H1 (cell line): ENCODE data around the gene NUP210L.
"Not testable (repeated sequence)": the region's sequence is repeated elsewhere in the genome, so short reads cannot be mapped to it uniquely, and the experiment has no call there.

Experiments used
- ATF3 ChIP-seq: IDR thresholded peaks from 2 replicates; pipeline ENCODE4 v1.6.1; 2011; ENCODE audit warnings: low read depth, mild to moderate bottlenecking, low read length; ENCODE audit not compliant: insufficient read depth
- CEBPB ChIP-seq: IDR thresholded peaks from 2 replicates; pipeline ENCODE4 v1.6.1; 2012; ENCODE audit warnings: low read depth, low read length
- CTCF ChIP-seq, 3 experiments: IDR thresholded peaks; 1 replicate in 2 of 3; 2 replicates in 1 of 3; pipeline versions ENCODE4 v1.5.1 to v1.6.1; 2011; ENCODE audit warnings: low read length in 3 of 3, mild to moderate bottlenecking in 3 of 3, inconsistent platforms in 2 of 3, low read depth in 1 of 3, moderate library complexity in 1 of 3; ENCODE audit not compliant: insufficient read depth in 1 of 3; ENCODE audit errors: control extremely low read depth in 1 of 3

DNA sequence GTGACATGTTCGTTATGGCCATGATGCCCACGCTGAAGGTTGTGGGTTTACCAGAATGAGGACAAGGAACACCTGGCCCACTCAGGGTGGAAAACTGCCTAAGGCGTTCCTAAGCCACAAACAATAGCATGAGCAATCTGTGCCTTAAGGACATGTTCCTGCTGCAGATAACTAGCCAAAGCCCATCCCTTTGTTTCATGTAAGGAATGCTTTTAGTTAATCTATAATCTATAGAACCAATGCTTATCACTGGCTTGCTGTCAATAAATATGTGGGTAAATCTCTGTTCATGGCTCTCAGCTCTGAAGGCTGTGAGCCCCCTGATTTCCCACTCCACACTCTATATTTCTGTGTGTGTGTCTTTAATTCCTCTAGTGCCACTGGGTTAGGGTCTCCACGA, 107.4 kb downstream of the NUP210L start:
- not testable (repeated sequence) for TF ChIP-seq CEBPB; CTCF (IDR thresholded peaks at IDR 0.05; ENCODE audit: control extremely low read depth in 1 of 3, insufficient read depth in 1 of 3, low read depth in 1 of 3, low read length in 3 of 3); ATF3
